HG02642 (cell line): ENCODE measurements around the gene RFC3.
"Not testable (repeated sequence)": the region's sequence is repeated elsewhere in the genome, so short reads cannot be mapped to it uniquely, and the experiment has no call there.

Experiments
- ATAC-seq: cut with Tn5 transposase; IDR thresholded peaks from one replicate; pipeline ENCODE4 v1.9.1; 2021; ENCODE audit warnings: mild to moderate bottlenecking; ENCODE audit not compliant: unreplicated experiment, poor library complexity

RFC3 gene

GRCh38 chr13:33806470-33807248 lies 11.3 kb upstream of the RFC3 start:
- ATAC-seq, result no peak

DNA sequence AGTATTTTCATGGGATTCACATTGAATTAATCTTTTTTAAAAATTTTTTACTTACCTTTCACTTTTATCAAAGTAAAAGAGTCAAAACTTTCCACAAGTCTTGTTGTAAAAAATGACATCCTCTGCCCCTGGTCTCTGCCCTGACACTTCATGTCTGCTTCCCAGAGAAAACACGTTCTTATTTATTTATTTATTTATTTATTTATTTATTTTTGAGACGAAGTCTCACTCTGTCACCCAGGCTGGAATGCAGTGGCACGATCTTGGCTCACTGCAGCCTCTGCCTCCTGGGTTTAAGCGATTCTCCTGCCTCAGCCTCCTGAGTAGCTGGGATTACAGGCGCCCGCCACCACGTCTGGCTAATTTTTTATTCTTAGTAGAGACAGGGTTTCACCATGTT lies 5.1 kb upstream of the RFC3 start:
- ATAC-seq, result not testable (repeated sequence)

DNA sequence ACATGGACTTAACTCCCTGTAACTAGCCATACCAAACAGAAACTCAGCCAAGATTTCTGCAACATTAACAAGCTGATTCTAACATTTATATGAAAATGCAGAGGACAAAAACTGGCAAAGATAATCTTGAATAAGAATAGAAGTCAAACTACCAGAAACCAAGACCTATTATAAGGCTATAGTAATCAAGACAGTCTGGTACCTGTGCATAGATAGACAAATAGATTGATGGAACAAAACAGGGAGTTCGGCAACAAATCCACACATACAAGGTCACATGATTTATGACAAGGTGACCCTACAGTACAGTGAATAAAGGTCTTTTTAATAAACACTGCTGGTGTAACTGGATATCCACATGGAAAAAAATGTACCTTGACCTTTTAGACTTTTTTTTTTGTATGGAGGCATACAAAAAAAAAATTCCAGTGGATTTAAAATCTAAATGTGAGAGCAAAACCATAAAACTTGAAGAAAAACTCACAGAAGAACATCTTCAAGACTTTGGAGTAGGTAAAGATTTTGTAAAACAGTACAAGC lies 2.9 kb upstream of the RFC3 start:
- ATAC-seq, result no peak

- ATAC-seq, result no peak
These were observed 1.0 kb upstream of the RFC3 start for GRCh38 chr13:33816912-33817311.

DNA sequence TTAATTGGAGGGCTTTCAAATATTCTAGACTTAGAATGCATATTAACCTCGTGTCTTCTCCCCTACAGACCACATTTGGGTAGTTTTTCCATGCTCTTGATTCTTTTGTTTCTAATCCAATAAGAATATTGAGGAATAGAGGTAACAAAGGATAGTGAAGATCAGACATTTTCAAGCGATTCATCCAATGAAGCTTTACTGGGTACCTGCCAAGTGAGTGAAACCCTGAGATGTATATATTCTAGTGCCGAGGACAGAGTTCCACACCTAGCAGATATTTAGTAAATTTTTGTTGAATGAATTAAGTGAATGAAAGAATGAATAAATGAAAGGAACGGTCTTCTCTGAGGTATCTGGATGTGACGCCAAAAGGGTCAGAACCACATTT lies 442 bp upstream of the RFC3 start:
- ATAC-seq, result peak; percentile 18

- ATAC-seq, result no peak
These were observed 7.1 kb downstream of the RFC3 start for GRCh38 chr13:33825083-33825482.

GRCh38 chr13:33827139-33827538 lies 9.2 kb downstream of the RFC3 start:
- no peak for ATAC-seq

GRCh38 chr13:33828431-33829129 lies 10.6 kb downstream of the RFC3 start:
- no peak for ATAC-seq

GRCh38 chr13:33832872-33833271 lies 14.9 kb downstream of the RFC3 start:
- ATAC-seq, result no peak

GRCh38 chr13:33838647-33839046 lies 20.7 kb downstream of the RFC3 start:
- no peak for ATAC-seq

DNA sequence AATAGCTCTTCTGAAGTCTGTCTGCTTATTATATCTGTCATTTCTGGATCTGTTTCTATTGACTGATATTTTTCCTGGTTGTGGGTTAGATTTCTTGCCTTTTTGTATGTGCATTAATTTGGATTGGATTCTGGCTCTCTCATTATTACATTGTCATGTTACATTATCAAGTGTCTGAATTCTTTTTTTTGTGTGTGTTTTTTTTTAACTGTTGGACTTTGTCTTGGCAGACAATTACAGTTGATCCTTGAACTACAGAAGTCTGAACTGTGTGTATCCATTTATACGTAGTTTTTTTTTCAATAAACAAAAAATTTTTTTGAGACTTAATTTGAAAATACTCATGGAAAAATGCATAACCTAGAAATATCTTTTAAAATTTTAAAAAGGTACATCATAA lies 22.5 kb downstream of the RFC3 start:
- ATAC-seq, result no peak

DNA sequence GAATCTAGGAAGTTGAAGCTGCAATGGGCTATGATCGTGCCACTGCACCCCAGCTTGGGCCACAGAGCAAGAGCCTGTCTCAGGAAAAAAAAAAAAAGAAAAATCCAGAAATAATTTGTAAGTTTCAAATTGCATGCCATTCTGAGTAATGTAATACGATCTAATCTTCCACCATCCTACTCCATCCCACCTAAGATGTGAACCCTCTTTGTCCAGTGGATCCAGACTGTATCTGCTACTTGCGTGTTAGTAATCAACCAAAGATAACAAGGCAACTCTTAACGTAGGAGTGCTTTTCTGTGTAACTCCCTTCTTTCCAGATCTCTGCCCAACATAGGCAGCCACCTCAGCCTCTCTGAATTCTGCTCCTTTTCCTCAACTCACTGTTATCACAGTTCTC lies 24.3 kb downstream of the RFC3 start:
- ATAC-seq, result no peak

DNA sequence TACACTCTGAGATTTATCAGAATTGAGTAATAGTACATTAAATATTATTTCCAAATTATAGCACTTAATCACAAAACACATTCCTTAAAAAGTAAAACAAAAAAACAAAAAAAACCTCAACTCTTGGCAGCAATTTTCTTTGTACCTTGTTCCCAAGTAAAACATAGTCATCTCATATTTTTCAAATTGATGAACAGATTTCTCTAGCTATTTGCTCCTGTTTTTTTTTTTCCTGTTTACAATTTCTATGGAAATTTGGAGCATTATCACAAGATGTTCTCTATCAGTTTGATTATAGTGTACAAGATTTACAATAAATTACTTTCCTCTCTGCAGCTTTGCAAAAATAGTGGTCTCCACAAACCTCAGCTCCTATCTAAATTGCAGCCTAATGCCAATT lies 25.0 kb downstream of the RFC3 start:
- ATAC-seq, result no peak

DNA sequence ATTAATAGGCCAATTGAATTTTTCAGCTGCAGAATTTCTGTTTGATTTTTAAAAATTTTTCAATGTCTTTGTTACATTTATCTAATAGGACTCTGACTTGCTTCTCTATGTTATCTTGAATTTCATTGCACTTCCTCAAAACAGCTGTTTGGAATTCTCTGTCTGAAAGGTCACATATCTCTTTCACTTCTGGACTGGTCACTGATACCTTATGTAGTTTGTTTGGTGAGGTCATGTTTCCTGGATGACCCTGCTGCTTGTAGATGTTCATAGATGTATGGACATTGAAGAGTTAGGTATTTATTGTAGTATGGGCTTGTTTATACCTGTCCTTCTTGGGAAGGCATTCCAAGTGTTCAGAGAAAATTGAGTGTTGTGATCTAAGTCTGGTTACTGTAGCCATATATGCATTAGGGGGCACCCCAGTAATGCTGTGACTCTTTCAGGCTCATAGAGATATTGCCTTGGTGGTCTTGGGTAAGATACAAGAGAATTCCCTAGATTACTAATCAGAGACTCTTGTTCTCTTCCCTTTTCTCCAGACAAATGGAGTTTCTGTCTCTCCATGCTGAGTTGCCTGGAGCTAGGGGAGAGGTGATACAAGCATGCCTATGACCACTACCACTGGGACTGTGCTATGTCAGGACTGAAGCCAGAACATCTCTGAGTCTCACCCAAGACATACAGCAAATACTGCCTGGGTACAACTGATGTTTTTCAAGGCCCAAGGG lies 27.8 kb downstream of the RFC3 start:
- ATAC-seq, result no peak

- ATAC-seq, result no peak
These were observed 28.5 kb downstream of the RFC3 start for GRCh38 chr13:33846303-33847062.

DNA sequence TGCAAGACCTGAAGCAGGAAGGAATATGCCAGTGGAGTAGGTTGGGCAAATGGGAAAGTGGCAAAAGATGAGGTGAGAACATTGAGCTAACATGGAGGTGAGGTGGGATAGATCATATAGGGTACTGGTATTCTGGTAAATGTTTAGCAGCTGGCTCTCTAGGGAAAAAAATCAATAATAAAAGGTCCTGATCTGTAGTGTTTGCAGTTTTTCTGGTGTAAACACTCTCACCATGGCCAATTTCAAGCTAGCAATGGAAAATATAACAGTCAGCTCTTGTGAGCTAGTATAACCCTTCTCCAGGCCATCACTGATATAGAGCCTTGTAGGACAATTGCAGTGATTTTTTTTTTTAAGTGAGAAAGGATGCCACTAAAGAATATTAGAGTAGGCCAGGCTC lies 31.3 kb downstream of the RFC3 start:
- no peak for ATAC-seq

- no peak for ATAC-seq
These were observed 37.5 kb downstream of the RFC3 start for GRCh38 chr13:33855371-33855895.

- no peak for ATAC-seq
These were observed 41.8 kb downstream of the RFC3 start for GRCh38 chr13:33859691-33860303.

- ATAC-seq, result no peak
These were observed 42.6 kb downstream of the RFC3 start for GRCh38 chr13:33860526-33860925.

GRCh38 chr13:33862016-33862415 lies 44.1 kb downstream of the RFC3 start:
- no peak for ATAC-seq
